Stimulated activated CD8-positive, alpha-beta memory T cell treated with anti-CD3 and anti-CD28 coated beads, Interleukin-15, amount 100 ng/mL, for 24 hours (primary cell): ENCODE data around the gene GJB4.
"Not testable (repeated sequence)": the region's sequence is repeated elsewhere in the genome, so short reads cannot be mapped to it uniquely, and the experiment has no call there.

ENCODE experiments used
- DNase-seq: peaks from one replicate; pipeline ENCODE4 v3.0.0-alpha.2; 2020; ENCODE audit warnings: low read depth

Gene GJB4

DNA sequence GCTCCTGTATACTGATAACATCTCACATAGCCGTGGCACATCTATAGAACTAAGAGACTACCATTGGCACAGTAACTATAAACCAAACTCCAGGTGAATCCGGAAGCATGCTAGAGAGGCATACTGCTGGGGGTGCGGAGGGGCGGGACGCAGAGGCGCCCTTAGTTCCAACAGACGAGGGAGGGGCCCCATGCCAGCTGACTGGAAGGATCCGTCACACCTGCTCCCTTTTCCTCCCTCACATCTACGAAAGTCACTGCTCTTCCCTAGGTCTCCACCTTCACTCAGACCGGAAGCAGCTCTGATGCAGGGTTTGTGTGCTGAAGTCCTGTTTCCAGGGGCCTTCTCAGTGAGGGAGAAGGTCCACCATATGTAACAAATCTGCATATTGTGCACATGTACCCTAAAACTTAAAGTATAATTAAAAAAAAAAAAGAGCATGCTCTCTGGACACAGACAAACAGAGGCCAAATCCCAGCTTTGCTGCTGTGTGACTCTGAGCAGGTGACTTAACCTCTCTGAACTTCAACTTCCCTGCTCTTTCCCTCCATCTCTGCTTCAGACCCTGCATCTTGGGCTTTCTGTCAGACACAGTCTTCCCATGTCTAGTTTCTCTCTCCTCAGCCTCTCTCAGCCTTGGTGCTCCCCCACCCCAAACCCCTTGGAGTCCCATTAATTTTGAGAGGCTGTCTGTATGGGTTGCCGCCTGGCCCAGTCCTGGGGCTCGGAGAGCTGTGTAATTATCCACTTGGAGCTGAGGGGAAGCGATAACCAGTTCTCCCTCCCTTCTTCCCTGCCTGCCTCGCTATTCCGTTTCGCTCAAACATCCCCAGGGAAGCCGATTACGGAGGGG is 12.5 kb upstream of the GJB4 start:
- DNase-seq, result no peak

DNA sequence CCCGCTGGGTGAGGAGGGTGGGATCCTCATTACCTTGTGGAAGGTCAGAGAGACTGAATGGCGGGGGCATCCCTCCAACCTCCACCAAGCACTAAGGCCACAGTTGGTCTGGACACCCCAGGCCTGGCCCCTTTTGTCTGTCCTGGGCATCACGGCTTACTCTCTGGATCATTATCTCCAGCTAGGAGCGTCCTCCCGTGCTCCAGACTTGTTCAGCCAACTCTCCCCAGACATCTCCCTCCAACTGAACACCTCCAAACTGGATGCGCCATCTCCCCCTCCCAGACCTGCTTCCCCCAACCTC is 11.9 kb upstream of the GJB4 start:
- no peak for DNase-seq

DNA sequence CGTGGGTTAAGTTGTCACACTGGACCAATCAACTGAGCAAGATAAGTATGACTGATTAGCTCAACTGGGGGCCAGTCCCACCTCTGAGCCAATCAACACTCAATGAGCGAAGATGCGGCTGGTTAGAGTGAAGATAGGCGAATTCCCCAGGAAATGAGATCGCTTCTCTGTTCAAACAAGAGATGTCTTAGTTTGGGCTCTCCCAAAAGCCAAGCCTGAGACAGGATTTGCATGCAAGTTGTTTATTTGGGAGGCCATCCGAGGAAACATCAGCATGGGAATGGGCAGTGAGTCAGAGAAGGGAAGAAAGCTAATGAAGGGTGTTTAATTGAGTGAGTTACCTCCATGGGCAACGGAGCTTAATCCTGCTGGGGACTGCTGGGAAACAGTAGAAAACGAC is 9.5 kb upstream of the GJB4 start:
- DNase-seq, result no peak

DNA sequence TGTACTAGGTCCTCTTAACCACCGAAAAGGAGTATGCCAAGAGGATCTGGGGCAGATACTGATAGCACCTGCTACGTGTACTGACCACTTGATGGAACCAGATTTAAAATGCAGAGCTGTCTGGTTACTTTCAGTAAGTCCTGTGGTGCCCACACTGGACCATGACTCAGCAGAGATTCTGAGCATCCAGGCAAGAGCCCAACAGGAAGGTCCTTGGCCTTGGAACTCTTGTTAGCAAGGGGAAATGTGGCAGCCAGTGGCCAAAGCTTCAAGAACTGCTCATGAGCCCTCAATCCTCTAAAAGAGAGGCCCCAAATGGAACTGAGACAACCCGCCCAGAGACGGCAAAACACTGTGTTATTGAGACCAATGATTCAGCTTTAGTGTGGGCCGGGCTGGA is 8.9 kb upstream of the GJB4 start:
- DNase-seq, result no peak

DNA sequence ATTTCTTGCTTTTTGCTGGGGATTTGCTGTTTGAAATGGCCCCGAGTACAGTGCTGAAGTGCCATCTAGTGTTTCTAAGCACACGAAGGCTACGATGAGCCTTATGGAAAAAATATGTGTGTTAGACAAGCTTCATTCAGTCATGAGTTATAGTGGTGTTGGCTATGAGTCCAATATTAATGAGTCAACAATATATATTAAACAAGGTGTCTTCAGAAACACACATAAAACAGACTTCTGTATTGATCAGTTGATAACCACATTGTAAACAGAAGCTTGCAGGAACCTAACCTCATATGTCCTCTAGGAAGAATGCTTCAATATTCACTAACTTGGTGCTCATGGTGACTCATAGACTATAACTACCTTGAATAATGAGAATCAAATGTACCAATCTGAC is 6.4 kb upstream of the GJB4 start:
- DNase-seq, result no peak

DNA sequence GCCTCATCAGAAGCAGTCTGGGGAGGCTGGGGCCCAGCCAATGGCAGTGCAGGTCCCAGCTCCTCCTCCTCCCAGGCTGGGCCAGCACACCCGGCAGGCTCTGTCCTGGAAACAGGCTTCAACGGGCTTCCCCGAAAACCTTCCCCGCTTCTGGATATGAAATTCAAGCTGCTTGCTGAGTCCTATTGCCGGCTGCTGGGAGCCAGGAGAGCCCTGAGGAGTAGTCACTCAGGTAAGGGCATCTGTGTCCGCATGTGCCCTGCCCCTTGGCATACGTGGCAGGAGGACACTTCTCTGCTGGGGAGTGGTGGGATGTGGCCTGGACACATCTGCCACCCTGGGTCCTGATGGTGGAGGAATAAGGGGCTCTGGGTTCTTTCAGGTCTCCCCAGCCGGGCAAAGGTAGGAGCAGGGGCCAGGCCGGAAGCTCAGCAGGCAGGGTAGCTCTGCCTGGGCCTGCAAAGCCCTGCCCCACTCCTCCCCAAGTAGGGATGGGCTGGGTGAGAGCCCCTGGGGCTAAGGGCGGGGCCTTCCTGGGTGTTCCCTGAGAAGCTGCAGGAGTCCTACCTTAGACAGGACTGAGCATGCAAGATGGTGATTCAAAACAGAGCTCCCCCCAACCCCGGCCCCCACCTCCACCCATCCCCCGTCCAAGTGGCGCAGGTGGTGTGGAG is 4.4 kb upstream of the GJB4 start, which contains the start of gene GJB5:
GJB5 (plus strand) TSS at position 84 of the 674 bp plus-strand sequence. CDS start 2,284 bp downstream, outside the sequence.
- no peak for DNase-seq

DNA sequence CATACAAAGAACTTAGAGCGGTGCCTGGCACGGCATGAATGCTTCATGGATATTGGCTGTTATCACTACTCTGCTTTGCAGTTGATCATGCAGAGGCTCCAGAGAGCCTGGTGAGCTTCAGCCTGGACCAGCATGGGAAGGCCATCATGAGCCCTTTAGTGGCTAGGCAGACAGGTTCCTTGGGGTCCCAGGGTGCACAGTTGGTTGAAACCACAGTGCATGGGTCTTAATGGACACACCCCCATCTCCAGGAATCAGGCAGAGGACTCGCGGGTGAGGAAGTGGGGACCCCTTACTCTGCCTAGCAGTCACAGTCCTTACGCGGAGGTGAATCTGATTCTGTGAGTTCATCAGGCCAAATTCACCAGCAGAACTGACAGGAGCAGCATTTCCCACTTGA is 3.6 kb upstream of the GJB4 start:
- DNase-seq, result no peak

DNA sequence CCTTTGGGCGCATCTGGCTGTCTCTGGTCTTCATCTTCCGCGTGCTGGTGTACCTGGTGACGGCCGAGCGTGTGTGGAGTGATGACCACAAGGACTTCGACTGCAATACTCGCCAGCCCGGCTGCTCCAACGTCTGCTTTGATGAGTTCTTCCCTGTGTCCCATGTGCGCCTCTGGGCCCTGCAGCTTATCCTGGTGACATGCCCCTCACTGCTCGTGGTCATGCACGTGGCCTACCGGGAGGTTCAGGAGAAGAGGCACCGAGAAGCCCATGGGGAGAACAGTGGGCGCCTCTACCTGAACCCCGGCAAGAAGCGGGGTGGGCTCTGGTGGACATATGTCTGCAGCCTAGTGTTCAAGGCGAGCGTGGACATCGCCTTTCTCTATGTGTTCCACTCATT is 2.2 kb upstream of the GJB4 start:
- no peak for DNase-seq

DNA sequence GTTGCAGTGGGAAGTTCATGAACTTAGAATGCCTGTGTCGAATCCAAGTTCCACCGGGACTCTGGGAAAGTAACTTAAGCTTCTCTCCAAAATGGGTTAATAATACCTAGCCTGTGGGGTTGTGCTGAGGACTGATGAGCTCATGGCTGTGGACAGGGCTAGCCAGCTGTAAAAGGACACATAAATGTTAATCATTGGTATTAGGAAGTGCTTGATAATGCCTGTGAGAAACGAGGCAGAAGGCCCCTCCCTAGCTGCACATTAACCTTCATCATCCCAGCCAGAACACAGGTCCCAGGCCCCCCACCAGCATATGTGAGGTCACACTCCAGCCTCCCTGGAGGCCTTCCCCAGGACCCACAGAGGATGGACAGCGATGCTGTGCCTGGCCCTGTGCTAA is 789 bp upstream of the GJB4 start:
- DNase-seq, result no peak

DNA sequence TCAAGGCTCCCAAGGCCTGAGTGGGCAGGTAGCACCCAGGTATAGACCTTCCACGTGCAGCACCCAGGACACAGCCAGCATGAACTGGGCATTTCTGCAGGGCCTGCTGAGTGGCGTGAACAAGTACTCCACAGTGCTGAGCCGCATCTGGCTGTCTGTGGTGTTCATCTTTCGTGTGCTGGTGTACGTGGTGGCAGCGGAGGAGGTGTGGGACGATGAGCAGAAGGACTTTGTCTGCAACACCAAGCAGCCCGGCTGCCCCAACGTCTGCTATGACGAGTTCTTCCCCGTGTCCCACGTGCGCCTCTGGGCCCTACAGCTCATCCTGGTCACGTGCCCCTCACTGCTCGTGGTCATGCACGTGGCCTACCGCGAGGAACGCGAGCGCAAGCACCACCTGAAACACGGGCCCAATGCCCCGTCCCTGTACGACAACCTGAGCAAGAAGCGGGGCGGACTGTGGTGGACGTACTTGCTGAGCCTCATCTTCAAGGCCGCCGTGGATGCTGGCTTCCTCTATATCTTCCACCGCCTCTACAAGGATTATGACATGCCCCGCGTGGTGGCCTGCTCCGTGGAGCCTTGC is 1.7 kb downstream of the GJB4 start:
- no peak for DNase-seq

DNA sequence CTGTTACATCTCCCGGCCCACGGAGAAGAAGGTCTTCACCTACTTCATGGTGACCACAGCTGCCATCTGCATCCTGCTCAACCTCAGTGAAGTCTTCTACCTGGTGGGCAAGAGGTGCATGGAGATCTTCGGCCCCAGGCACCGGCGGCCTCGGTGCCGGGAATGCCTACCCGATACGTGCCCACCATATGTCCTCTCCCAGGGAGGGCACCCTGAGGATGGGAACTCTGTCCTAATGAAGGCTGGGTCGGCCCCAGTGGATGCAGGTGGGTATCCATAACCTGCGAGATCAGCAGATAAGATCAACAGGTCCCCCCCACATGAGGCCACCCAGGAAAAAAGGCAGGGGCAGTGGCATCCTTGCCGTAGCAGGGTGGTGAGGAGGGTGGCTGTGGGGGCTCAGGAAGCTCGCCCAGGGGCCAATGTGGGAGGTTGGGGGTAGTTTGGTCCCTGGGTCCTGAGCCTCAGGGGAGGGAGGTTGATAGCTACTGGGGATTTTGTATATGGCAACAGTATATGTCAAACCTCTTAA is 2.3 kb downstream of the GJB4 start:
- no peak for DNase-seq

DNA sequence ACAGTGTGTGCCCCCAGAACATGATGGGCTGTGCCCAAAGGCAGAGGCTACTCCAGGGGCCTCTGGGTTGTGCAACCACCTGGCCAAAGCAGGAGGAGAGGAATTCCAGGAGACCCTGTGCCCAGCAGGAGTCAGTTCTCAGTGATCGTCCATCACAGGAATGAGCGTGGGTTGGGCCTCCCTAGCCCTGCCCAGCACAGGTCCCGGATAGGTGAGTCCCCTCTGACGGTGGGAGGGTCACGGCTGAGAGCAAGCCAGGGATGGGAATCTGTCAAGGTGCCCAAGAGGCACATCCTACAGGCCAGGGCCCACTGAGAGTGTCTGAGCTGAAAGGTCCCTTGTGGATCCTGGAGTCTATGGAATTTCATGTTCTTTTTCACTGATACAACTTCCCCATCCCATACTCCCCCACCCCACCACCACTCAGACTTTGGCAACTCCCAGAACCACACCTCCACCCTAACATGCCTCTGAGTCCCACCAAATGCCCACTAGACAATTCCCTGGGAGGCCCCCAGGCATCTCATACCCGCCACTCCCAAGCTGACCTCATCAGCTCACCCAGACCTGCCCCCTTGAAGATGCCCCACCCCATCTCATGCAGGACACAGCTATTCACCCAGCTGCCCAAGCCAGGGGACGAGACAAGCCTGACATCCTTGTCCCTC is 3.1 kb downstream of the GJB4 start:
- DNase-seq, result no peak

DNA sequence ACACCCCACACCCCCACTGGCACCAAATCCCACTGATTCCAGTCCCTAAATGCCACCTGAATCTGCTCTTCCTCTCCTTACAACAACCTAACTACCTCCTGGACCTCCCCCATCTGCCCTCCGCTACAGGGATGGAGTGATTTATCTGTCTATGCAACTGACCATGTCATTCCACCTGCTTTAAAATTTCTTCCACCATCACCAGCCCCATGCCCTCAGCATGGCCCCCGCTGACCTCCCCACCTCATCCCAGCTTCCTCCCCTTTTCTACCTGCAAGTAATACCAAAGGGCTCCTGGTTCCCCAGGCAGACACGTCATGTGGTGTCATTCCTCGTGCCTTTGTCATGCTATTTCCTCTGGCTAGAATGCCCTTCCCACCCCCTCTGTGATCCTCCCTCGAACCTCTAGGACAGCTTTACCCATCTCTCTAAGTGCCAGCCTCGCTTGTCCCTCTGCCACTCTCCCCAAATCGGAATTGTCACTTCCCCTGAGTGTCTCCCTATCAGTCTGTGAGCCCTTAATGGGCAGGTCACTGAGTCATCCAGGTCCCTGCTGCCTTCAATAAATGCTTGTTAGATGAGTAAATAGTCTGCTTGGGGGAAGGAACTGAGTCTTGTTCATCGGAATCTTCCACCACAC is 3.7 kb downstream of the GJB4 start:
- DNase-seq, result no peak

DNA sequence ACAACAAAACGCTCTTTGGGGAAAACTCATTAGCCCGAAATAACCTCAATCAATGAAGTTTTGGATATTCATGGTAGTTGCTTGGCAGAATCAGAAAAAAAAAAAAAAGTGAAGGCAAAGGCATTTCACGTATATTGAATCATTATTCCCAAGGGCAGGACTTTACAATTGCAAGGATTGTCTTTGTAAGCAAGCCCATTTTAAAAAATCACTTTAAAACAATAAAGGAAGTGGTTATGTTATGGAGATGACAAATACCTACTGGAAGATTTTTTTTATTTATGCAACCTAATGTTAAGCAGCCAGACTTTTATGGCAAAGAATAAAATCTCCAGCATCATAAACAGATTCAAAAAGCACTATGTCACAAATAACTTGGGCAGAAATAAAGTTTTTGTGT is 9.3 kb downstream of the GJB4 start:
- no peak for DNase-seq

DNA sequence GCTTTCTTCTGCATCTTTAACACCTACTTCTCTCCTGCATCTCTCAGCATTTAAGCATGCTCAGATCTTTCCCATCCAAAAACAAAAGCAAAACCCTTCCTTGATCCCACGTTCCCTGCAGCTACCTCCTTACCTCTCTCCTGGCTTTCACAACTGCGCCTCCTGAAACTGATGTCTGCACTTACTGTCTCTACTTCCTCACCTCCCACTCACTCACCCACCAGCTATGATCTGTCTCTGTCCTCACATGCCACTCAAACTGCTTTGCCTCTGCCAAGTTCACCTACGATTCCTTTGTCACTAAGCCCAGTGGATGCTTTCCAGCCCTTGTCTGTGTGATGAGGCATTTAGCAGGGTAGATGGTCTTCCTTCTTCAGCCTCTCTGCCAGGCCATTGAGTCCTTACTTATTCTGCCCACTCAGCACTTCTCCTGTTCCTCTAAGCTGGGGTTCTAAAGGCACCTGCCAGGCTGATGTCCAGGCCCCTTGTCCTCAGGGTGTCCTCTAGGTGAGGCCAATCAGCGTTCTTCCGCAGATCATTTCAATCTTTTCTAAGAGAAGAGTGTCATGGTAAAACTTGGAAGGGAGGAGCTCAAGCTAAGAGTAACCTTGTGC is 11.5 kb downstream of the GJB4 start:
- no peak for DNase-seq

DNA sequence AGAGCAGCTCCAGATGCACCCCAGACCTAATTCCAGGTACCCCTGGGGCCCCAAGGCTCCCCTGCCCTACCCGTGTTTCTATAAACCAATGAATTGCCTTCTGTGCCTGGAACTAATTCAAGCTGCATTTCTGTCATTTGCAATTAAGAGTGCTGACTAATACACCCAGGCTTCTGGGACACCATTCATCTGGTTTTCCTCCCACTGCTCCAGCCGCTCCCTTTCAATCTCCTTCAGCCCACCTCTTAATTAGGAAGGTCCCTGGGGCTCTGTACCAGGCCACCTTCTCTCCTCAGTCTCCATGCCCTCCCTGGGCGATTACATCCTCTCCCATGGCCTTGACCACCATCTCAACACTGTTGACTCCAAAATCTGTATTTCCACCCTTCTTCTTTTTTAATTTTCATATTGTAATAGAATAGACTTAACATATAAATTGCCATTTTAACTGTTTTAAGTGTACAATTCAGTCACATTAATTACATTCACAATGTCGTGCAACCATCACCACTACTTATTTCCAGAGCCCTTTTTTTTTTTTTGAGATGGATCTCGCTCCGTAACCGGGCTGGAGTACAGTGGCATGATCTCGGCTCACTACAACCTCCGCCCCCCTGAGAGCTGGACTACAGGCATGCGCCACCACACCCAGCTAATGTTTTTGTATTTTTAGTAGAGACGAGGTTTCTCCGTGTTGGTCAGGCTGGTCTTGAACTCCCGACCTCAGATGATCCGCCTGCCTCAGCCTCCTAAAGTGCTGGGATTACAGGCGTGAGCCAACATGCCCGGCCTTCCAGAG is 12.2 kb downstream of the GJB4 start:
- no peak for DNase-seq

DNA sequence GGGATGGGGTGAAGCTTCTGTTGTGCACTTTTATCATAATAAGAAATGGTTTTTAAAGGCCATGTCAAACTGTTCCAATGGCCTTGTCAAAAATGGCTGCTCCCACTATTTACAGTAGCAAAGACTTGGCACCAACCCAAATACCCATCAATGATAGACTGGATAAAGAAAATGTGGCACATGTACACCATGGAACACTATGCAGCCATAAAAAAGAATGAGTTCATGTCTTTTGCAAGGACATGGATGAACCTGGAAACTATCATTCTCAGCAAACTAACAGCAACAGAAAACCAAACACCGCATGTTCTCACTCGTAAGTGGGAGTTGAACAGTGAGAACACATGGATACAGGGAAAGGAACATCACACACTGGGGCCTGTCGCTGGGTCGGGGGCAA is 13.6 kb downstream of the GJB4 start:
- not testable (repeated sequence) for DNase-seq

DNA sequence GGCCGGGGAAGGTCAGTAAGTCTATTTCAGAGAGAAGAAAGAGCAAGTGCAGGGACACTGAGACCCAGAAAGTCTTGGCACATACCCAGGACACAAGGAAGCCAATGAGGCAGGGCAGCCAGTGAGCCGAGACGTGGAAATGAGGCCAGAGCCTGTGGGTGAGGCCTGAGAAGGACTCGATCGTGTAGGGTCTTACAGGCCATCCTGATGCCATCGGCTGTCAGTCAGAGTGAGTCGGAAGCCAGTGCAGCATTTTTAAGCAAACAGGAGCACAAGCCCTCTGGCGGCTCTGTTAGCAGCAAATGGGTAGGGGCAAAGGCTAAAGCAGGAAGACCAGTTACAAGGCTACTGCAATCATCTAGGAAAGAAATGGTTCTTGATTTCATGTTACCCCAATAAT is 15.4 kb downstream of the GJB4 start:
- DNase-seq, result no peak

DNA sequence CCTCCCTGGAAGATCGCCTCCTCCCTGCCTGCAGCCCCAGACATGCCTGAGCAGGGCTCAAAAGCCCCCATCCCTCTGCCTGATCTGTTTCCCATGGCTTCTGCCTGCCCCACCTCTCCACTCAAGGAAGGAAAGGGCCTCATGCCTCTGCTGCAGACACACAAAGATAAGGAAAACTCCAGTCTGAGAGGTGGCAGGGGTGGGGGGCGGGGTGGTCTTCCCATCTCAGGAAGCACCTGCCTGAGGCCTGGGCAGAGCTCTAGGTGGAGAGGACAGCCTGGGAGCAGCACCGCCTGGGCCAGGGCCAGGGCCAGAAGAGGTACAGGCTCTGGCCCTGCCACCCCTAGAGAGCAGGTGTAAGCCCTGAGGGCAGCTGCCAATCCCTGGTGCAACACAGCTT is 17.4 kb downstream of the GJB4 start:
- no peak for DNase-seq

DNA sequence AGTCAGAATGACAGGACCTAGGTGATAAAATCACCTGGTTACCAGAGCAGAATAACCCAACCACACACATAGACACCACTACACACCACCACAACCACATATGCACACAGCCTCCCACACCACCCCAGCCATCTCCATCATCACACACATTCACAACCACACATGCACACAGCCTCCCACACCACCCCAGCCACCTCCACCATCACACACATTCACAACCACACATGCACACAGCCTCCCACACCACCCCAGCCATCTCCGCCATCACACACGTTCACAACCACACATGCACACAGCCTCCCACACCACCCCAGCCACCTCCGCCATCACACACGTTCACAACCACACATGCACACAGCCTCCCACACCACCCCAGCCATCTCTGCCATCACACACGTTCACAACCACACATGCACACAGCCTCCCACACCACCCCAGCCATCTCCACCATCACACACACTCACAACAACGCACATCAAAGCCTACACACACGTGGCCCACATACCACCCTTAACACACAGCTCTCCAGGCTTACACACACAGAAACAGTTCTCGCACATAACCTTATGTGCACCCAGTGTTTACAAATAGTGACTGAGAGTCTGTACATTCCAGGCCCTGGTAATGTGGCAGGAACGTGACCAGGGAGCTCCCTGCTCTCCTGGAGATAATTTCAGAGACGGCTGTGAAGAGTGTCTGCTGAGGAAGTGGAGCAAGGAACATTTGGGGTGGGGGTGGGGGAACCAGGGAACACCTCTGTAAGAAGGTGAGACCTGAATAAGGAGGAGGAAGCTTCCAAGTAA is 18.2 kb downstream of the GJB4 start:
- no peak for DNase-seq
